ENCODE results near the gene RIMBP2. TPM values are rescaled to one million over a fixed set of nuclear protein-coding genes. Genes with fewer than 3 reads are reported as not detected.
A peak's percentile ranks its signal among the peaks of the same experiment; 100 is the strongest.

The RIMBP2 gene
- total RNA-seq, 1 donor from 2014 or later = 0.09 TPM

DNA sequence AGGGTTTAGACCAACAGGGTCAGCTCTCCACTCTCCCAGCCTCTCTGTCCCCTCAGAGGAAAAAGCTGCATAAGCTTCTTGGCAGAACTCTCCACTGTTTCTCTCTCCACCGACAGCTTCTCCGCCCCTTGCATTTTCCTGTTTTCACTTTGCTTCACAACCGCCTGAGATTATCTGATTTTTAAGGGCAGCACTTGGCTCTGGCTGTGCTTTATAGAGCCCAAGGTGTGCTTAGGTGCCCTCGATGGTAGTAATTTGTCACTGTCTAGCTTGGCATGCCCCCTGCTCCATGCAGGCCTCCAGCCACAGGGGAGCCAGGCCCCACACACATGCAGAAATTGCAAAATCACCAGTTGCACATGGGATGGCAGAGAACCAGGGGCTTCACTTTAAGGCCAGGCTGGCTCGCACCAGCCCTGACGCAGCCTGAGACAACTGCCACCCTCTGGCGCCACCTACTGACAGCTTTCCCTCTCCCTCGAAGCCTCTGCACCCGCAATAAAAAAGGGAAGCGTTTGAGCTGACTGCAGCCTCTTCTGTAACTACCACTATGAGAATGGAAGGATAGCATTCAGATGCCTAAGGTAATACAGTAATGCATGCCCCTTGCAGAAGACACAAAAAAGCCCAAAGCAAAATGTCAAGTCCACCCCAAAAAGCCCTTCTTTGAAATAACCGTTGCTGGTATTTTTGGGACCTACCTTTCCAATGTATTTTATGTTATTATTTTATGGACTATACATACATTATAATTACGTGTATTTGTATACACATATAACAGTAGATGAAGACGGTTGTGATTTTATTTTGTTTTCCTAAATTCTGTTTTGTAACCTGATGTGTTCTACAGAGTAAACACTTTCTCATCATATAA lies 32.0 kb upstream of the RIMBP2 start:
- TF ChIP-seq CTCF (IDR thresholded peaks at IDR 0.05) = peak; percentile 84
- no peaks in the 10 kb centered on the region for H3K9me3 ChIP-seq
- H3K27ac ChIP-seq = no peak overlapping the region
- H3K27me3 ChIP-seq = peaks cover 8% of the 10 kb centered on the region
- intact Hi-C loops (cut with DNase I) = no loop called here
- ATAC-seq = peak; percentile 94
- peak; percentile 84 for DNase-seq
- no peaks in the 10 kb centered on the region for H3K36me3 ChIP-seq
- no peak overlapping the region for H3K4me3 ChIP-seq
- H3K4me1 ChIP-seq = no peaks in the 10 kb centered on the region

- ATAC-seq = no peak
- intact Hi-C loops (cut with DNase I) = no loop called here
- Histone ChIP-seq H3K27me3 (no peaks in the 10 kb centered on the region), H3K27ac (no peak overlapping the region), H3K9me3 (no peaks in the 10 kb centered on the region), H3K4me1 (no peaks in the 10 kb centered on the region), H3K36me3 (no peaks in the 10 kb centered on the region), H3K4me3 (no peak overlapping the region)
- DNase-seq = no peak
- no peak for TF ChIP-seq CTCF (IDR thresholded peaks at IDR 0.05)
Observed at GRCh38 chr12:130746546-130746945, 30.4 kb upstream of the RIMBP2 start.

DNA sequence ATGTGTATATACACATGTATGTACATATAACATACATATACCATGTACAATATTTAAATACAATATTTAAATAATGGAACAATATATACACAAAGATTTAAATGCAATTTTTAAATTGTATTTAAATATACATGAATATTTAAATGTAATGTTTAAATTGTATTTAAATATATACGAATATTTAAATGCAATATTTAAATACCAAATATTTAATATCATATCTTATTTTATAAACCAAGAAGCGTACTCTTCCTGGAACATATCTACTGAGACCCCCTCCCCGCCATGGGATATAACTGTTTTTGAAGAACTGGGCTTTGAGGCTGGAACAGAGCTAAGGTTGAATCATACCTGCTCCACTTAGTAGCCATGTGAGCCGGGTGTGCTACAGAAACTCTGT lies 29.8 kb upstream of the RIMBP2 start:
- DNase-seq = no peak
- no peaks in the 10 kb centered on the region for H3K4me1 ChIP-seq
- no peaks in the 10 kb centered on the region for H3K9me3 ChIP-seq
- no peak overlapping the region for H3K4me3 ChIP-seq
- H3K27me3 ChIP-seq = no peaks in the 10 kb centered on the region
- H3K36me3 ChIP-seq = no peaks in the 10 kb centered on the region
- no peak for ATAC-seq
- no peak for TF ChIP-seq CTCF (IDR thresholded peaks at IDR 0.05)
- no peak overlapping the region for H3K27ac ChIP-seq
- intact Hi-C loops (cut with DNase I) = no loop called here

DNA sequence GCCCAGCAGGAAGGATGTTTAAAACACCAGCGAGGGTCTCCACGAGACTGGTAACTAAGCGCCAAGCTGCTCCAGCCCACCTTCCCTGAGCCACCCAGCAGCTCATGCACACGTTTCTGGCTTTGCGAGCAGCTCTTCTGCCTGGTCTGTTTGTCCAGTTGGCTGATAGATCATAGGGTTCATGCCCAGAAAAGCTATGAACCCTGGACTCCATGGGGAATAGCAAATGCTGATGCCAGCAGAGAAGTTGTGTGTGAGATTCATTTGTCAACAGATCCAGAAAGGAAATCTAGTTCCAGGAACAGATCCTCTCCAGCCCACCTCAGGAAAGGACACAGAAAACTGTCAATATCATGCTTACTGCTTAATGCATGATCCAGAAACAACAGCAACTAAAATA lies 28.2 kb upstream of the RIMBP2 start:
- DNase-seq = no peak
- peaks cover 7% of the 10 kb centered on the region for H3K27me3 ChIP-seq
- TF ChIP-seq CTCF (IDR thresholded peaks at IDR 0.05) = no peak
- no peak overlapping the region for H3K4me3 ChIP-seq
- no peaks in the 10 kb centered on the region for H3K36me3 ChIP-seq
- no peak for ATAC-seq
- no peak overlapping the region for H3K27ac ChIP-seq
- H3K9me3 ChIP-seq = no peaks in the 10 kb centered on the region
- intact Hi-C loops (cut with DNase I) = no loop called here
- H3K4me1 ChIP-seq = no peaks in the 10 kb centered on the region

DNA sequence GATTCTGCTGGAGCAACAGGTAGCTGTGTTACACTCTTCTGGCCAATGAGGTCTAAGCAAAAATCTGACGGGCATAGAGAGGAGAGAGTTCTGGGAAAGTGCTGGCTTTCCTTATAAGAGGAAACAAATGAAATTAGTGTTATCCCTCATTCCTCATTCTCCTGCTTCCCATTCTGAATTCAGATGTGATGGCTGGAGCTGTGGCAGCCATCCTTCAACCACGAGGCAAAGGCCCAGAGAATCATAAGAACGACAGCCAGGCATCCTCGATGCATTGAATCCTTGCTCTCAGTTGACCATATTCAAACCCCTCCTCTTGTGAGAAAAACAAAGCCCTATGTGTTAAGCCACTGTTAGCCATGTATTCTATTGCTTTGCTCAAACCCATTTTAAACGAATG lies 27.5 kb upstream of the RIMBP2 start:
- peaks cover 14% of the 10 kb centered on the region for H3K27me3 ChIP-seq
- H3K4me1 ChIP-seq = no peaks in the 10 kb centered on the region
- no peak for TF ChIP-seq CTCF (IDR thresholded peaks at IDR 0.05)
- no peaks in the 10 kb centered on the region for H3K36me3 ChIP-seq
- no peak overlapping the region for H3K4me3 ChIP-seq
- no peak for DNase-seq
- H3K27ac ChIP-seq = no peak overlapping the region
- intact Hi-C loops (cut with DNase I) = no loop called here
- H3K9me3 ChIP-seq = no peaks in the 10 kb centered on the region
- ATAC-seq = no peak
